ENCODE results near the gene COA1.
"Not testable (repeated sequence)": the region's sequence is repeated elsewhere in the genome, so short reads cannot be mapped to it uniquely, and the experiment has no call there.

Gene COA1

DNA sequence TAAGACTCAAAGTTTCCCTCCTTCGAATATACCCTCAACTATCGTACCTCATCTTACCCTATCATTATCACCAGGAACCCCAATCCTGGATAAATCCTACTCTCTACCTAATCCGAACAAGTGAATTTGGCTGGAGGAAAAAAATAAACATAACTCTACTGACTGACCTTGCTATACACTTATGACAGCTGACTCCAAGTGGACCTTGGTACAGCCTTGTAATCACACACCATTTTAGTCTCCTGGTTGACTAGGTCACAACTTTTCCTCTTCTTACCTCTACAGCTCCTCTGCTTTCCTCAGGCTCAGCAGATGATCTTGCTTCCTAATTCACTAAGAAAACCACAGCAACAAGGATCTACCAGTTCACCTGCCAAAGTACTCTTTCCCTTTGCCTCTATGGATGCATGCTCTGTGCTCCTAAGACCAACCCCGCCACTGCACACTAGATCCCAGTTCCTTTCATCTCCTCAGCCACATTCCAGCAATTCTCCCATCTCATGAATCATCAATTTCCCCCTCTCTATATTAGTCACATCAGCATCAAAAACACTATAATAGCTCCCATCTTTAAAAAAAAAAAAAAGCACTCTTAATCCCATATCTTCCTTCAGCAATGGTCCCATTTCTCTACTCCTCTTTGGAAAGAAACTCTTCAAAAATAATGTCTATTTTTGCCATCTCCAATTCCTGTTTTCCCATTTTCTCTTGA, 35.5 kb downstream of the COA1 start:
- Histone ChIP-seq H3K4me3 (ENCODE audit: control insufficient read depth in 1 of 7, extremely low read depth in 1 of 7, insufficient read depth in 4 of 7, low read depth in 2 of 7, low read length in 6 of 7) (no peak overlapping the region), H3K4me1 (ENCODE audit: control extremely low read depth in 1 of 4, control insufficient read depth in 4 of 4, insufficient read depth in 4 of 4, low read length in 3 of 4) (no peaks in the 10 kb centered on the region), H3K9me3 (ENCODE audit: control extremely low read depth in 1 of 5, control insufficient read depth in 4 of 5, insufficient read depth in 2 of 5, low read depth in 1 of 5, low read length in 4 of 5) (no peaks in the 10 kb centered on the region), H3K27me3 (replicated peaks in 2 of 5; ENCODE audit: control insufficient read depth in 4 of 5, insufficient read depth in 5 of 5, low read length in 4 of 5) (no peaks in the 10 kb centered on the region), H3K27ac (ENCODE audit: insufficient read depth in 1 of 2, low read depth in 1 of 2, low read length in 2 of 2, poor library complexity in 1 of 2, severe bottlenecking in 2 of 2) (no peak overlapping the region), H3K36me3 (ENCODE audit: control insufficient read depth in 4 of 4, insufficient read depth in 4 of 4, low read length in 3 of 4) (peaks cover 0 to 2% (median 0%) of the 10 kb centered on the region in 4 experiments)
- 97% methylated on average over 4 of the region's 4 CpGs for WGBS (ENCODE audit: insufficient coverage)
- ChIA-PET POLR2A (interaction anchor here (1.1 kb wide), 1 partner anchor 23 kb away, joined by 3 read pairs; no protein-coding TSS in a partner anchor), CTCF (interaction anchor here (0.6 to 1.4 kb wide), 6 partner anchors 23 to 111 kb away, joined by 3 to 7 read pairs (median 4); partner anchors contain the start of gene STK17A)
- DNase-seq = no peak

- ChIA-PET POLR2A (interaction anchor here (0.6 to 1.1 kb wide), 2 partner anchors 22 to 999 kb away, joined by 3 to 4 read pairs; no protein-coding TSS in a partner anchor), CTCF (interaction anchor here (0.8 to 1.4 kb wide), 7 partner anchors 28 to 114 kb away, joined by 3 to 7 read pairs (median 4); partner anchors contain the start of gene STK17A)
- H3K4me3 ChIP-seq (ENCODE audit: control insufficient read depth in 1 of 7, extremely low read depth in 1 of 7, insufficient read depth in 4 of 7, low read depth in 2 of 7, low read length in 6 of 7) = no peak overlapping the region
Observed at GRCh38 chr7:43692582-43693373, 36.5 kb downstream of the COA1 start.

DNA sequence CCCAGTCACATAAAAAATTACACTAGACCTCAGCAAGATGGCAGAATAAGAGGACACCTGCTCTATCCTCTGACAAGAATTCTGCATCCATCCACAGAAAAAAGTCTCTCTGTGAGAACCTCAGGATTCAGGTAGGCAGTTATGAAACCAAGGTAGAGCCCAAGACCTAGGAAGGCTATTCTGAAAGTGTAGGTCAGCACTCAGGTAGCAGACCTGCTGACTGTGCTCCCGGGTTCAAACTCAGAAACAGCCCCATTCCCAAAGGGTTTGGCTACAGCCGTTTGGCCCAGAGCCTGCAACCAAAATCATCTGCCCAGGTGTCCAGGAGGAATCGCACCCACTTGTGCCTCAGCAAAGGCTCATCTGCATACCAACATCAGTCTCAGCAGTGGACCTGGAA, 37.7 kb downstream of the COA1 start:
- ChIA-PET POLR2A (no interaction called here), CTCF (interaction anchor here (1.2 to 1.9 kb wide), 2 partner anchors 8 to 113 kb away, joined by 4 to 6 read pairs; no protein-coding TSS in a partner anchor)
- Histone ChIP-seq H3K27me3 (replicated peaks in 2 of 5; ENCODE audit: control insufficient read depth in 4 of 5, insufficient read depth in 5 of 5, low read length in 4 of 5) (no peaks in the 10 kb centered on the region), H3K27ac (ENCODE audit: insufficient read depth in 1 of 2, low read depth in 1 of 2, low read length in 2 of 2, poor library complexity in 1 of 2, severe bottlenecking in 2 of 2) (no peak overlapping the region), H3K36me3 (ENCODE audit: control insufficient read depth in 4 of 4, insufficient read depth in 4 of 4, low read length in 3 of 4) (peaks cover 0 to 2% (median 0%) of the 10 kb centered on the region in 4 experiments), H3K4me1 (ENCODE audit: control extremely low read depth in 1 of 4, control insufficient read depth in 4 of 4, insufficient read depth in 4 of 4, low read length in 3 of 4) (no peaks in the 10 kb centered on the region), H3K9me3 (ENCODE audit: control extremely low read depth in 1 of 5, control insufficient read depth in 4 of 5, insufficient read depth in 2 of 5, low read depth in 1 of 5, low read length in 4 of 5) (peaks cover 0 to 5% (median 0%) of the 10 kb centered on the region in 5 experiments), H3K4me3 (ENCODE audit: control insufficient read depth in 1 of 7, extremely low read depth in 1 of 7, insufficient read depth in 4 of 7, low read depth in 2 of 7, low read length in 6 of 7) (no peak overlapping the region)
- DNase-seq = no peak
- 96% methylated on average over 3 of the region's 3 CpGs for WGBS (ENCODE audit: insufficient coverage)

More at GRCh38 chr7:43692582-43693373, 36.5 kb downstream of the COA1 start:
- Histone ChIP-seq H3K27ac (ENCODE audit: insufficient read depth in 1 of 2, low read depth in 1 of 2, low read length in 2 of 2, poor library complexity in 1 of 2, severe bottlenecking in 2 of 2) (no peak overlapping the region), H3K27me3 (replicated peaks in 2 of 5; ENCODE audit: control insufficient read depth in 4 of 5, insufficient read depth in 5 of 5, low read length in 4 of 5) (no peaks in the 10 kb centered on the region), H3K4me1 (ENCODE audit: control extremely low read depth in 1 of 4, control insufficient read depth in 4 of 4, insufficient read depth in 4 of 4, low read length in 3 of 4) (no peaks in the 10 kb centered on the region), H3K9me3 (ENCODE audit: control extremely low read depth in 1 of 5, control insufficient read depth in 4 of 5, insufficient read depth in 2 of 5, low read depth in 1 of 5, low read length in 4 of 5) (peaks cover 0 to 3% (median 0%) of the 10 kb centered on the region in 5 experiments), H3K36me3 (ENCODE audit: control insufficient read depth in 4 of 4, insufficient read depth in 4 of 4, low read length in 3 of 4) (peaks cover 0 to 2% (median 0%) of the 10 kb centered on the region in 4 experiments)
- DNase-seq = no peak
- WGBS (ENCODE audit: insufficient coverage) = 94% methylated on average over 2 of the region's 2 CpGs

DNA sequence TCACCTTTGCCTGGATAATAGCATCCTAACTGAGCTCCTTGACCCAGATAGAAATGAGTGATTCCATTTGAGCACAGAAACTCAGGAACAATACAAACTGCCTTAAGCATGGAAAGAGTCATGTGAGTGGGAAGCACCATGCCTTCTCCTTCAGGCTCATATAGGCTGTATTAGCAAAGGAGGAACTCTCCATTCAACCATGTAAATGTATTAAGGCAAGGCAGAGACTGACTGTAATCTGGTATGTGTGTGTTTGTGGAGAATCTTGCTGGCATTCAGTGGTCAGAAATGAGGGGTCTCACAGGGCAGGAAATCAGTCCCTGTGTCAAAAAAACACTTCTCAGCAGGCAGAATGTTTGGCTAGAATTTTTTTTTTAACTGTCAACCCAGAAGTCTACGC, 40.2 kb downstream of the COA1 start:
- Histone ChIP-seq H3K27ac (ENCODE audit: insufficient read depth in 1 of 2, low read depth in 1 of 2, low read length in 2 of 2, poor library complexity in 1 of 2, severe bottlenecking in 2 of 2) (no peak overlapping the region), H3K27me3 (replicated peaks in 2 of 5; ENCODE audit: control insufficient read depth in 4 of 5, insufficient read depth in 5 of 5, low read length in 4 of 5) (no peaks in the 10 kb centered on the region), H3K36me3 (ENCODE audit: control insufficient read depth in 4 of 4, insufficient read depth in 4 of 4, low read length in 3 of 4) (peaks cover 0 to 2% (median 0%) of the 10 kb centered on the region in 4 experiments), H3K4me3 (ENCODE audit: control insufficient read depth in 1 of 7, extremely low read depth in 1 of 7, insufficient read depth in 4 of 7, low read depth in 2 of 7, low read length in 6 of 7) (no peak overlapping the region), H3K9me3 (ENCODE audit: control extremely low read depth in 1 of 5, control insufficient read depth in 4 of 5, insufficient read depth in 2 of 5, low read depth in 1 of 5, low read length in 4 of 5) (peaks cover 0 to 5% (median 0%) of the 10 kb centered on the region in 5 experiments), H3K4me1 (ENCODE audit: control extremely low read depth in 1 of 4, control insufficient read depth in 4 of 4, insufficient read depth in 4 of 4, low read length in 3 of 4) (no peaks in the 10 kb centered on the region)
- no peak for DNase-seq
- CTCF ChIA-PET = interaction anchor here (0.8 to 3.2 kb wide), 5 partner anchors 9 to 106 kb away, joined by 3 to 13 read pairs (median 4); partner anchors contain the start of gene STK17A
- no CpG with 5 or more reads among the region's 1 CpG for WGBS (ENCODE audit: insufficient coverage)
- POLR2A ChIA-PET = interaction anchor here (1.4 kb wide), 1 partner anchor 39 kb away, joined by 3 read pairs; no protein-coding TSS in a partner anchor

GRCh38 chr7:43687866-43688265, 41.5 kb downstream of the COA1 start:
- 100% methylated on average over 1 of the region's 4 CpGs for WGBS (ENCODE audit: insufficient coverage)
- H3K4me3 ChIP-seq (ENCODE audit: control insufficient read depth in 1 of 7, extremely low read depth in 1 of 7, insufficient read depth in 4 of 7, low read depth in 2 of 7, low read length in 6 of 7); H3K4me1 ChIP-seq (ENCODE audit: control extremely low read depth in 1 of 4, control insufficient read depth in 4 of 4, insufficient read depth in 4 of 4, low read length in 3 of 4); H3K27ac ChIP-seq (ENCODE audit: insufficient read depth in 1 of 2, low read depth in 1 of 2, low read length in 2 of 2, poor library complexity in 1 of 2, severe bottlenecking in 2 of 2); H3K27me3 ChIP-seq (replicated peaks in 2 of 5; ENCODE audit: control insufficient read depth in 4 of 5, insufficient read depth in 5 of 5, low read length in 4 of 5); POLR2A ChIA-PET; H3K9me3 ChIP-seq (ENCODE audit: control extremely low read depth in 1 of 5, control insufficient read depth in 4 of 5, insufficient read depth in 2 of 5, low read depth in 1 of 5, low read length in 4 of 5); H3K36me3 ChIP-seq (ENCODE audit: control insufficient read depth in 4 of 4, insufficient read depth in 4 of 4, low read length in 3 of 4); DNase-seq: not testable (repeated sequence)
- CTCF ChIA-PET = interaction anchor here (1.5 to 3.2 kb wide), 3 partner anchors 9 to 12 kb away, joined by 4 to 13 read pairs (median 8); no protein-coding TSS in a partner anchor

DNA sequence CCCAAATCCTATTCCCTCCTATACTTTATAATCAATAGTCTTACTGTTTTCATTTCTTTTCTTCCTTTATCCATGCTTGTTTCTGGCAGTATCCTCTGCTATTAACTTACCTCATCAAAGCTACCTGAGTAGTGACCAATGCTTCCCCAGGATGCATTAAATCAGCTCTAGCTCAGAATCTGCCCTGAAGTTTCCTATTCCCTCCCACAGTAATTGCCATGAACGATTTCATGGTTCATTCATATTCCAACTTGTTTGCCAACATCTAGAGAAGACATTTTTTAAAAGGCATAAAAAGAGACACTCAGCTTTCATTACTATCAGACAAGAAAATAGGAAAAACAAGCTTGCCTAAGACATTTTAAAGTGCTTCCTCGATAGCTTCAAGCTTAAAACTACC, 42.3 kb downstream of the COA1 start:
- 100% methylated on average over 1 of the region's 2 CpGs for WGBS (ENCODE audit: insufficient coverage)
- no peak for DNase-seq
- Histone ChIP-seq H3K27ac (ENCODE audit: insufficient read depth in 1 of 2, low read depth in 1 of 2, low read length in 2 of 2, poor library complexity in 1 of 2, severe bottlenecking in 2 of 2) (no peak overlapping the region), H3K27me3 (replicated peaks in 2 of 5; ENCODE audit: control insufficient read depth in 4 of 5, insufficient read depth in 5 of 5, low read length in 4 of 5) (no peaks in the 10 kb centered on the region), H3K4me1 (ENCODE audit: control extremely low read depth in 1 of 4, control insufficient read depth in 4 of 4, insufficient read depth in 4 of 4, low read length in 3 of 4) (no peaks in the 10 kb centered on the region), H3K36me3 (ENCODE audit: control insufficient read depth in 4 of 4, insufficient read depth in 4 of 4, low read length in 3 of 4) (peaks cover 0 to 2% (median 0%) of the 10 kb centered on the region in 4 experiments), H3K4me3 (ENCODE audit: control insufficient read depth in 1 of 7, extremely low read depth in 1 of 7, insufficient read depth in 4 of 7, low read depth in 2 of 7, low read length in 6 of 7) (no peak overlapping the region), H3K9me3 (ENCODE audit: control extremely low read depth in 1 of 5, control insufficient read depth in 4 of 5, insufficient read depth in 2 of 5, low read depth in 1 of 5, low read length in 4 of 5) (peaks cover 0 to 5% (median 0%) of the 10 kb centered on the region in 5 experiments)
- CTCF ChIA-PET = interaction anchor here (1.1 to 3.2 kb wide), 3 partner anchors 10 to 112 kb away, joined by 3 to 13 read pairs (median 8); no protein-coding TSS in a partner anchor
- POLR2A ChIA-PET = interaction anchor here (1.0 kb wide), 1 partner anchor 104 kb away, joined by 5 read pairs; the partner anchor contains the start of gene STK17A

Measured in common myeloid progenitor, CD34-positive (primary cell).